GM21447 (cell line): ENCODE results near the gene SPIRE2.
"Not testable (repeated sequence)": the region's sequence is repeated elsewhere in the genome, so short reads cannot be mapped to it uniquely, and the experiment has no call there.

ENCODE experiments used
- ATAC-seq: cut with Tn5 transposase; IDR thresholded peaks from one replicate; pipeline ENCODE4 v1.9.1; 2021; ENCODE audit not compliant: unreplicated experiment

Gene SPIRE2

DNA sequence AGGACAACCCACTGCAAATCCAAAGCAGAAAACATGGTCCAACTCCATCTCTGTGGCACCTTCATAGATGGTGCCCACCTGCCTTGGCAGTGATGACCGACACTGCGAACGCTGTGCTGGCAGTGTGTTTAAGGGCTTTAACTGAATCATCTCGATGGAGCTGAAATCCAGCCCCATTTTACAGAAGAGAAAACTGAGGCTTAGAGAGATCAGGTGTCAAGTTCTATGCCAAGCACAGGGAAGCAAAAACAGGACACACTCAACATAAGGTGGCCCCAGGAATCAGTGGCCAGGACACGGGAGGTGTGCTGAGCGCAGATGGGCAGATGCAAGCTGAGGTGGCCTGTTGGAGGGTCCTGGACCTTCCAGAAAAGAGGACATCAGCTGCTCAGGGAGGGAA, 34.5 kb downstream of the SPIRE2 start:
- no peak for ATAC-seq

DNA sequence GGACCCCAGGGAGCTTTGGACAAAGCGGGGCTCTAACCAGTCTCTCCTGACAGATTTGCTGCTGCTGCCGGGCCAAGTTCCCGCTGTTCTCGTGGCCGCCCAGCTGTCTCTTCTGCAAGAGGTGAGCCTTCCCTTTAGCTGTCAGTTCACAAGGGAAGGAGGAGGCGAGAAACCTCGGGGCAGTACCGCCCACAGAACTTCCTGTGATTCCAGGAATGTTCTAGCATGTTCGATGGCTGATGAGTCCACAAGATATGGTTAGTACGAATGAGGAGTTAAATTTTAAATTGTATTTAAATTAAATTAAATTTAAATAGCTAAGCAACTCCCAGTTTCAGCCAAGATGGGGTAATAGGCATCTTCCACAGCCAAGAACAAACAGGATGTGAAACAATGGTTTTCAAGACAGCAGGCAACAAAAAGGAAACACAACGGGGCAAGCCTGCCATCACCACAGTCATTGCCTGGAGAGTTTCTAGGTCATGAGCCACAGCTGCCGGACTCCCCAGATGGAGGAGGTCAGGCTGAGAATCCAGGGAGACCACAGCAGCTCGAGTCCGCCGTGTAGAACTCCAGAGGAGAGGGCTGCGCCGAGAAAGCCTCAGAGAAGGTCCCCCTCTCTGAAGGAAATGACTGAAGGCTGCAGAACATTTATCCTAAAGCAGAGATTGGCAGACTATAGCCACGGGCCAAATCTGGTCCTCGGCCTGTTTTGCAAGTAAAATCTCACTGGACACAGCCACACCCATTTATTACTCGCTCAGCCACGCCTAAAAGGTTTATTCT, 35.7 kb downstream of the SPIRE2 start:
- peak; percentile 72 for ATAC-seq

DNA sequence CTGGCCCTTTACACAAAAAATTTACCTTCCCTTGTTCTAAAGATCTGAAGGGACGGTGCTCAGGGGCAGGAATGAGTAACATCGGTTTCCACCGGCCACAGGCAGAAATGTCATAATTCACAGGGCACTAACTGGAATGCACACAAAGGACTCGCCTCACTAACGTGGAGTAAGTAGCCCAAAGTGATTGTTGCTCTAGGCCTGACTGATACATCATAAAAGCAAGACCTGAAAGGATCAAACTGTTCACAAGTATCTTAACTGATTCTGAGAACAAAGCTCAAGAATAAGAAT, 36.2 kb downstream of the SPIRE2 start:
- no peak for ATAC-seq

DNA sequence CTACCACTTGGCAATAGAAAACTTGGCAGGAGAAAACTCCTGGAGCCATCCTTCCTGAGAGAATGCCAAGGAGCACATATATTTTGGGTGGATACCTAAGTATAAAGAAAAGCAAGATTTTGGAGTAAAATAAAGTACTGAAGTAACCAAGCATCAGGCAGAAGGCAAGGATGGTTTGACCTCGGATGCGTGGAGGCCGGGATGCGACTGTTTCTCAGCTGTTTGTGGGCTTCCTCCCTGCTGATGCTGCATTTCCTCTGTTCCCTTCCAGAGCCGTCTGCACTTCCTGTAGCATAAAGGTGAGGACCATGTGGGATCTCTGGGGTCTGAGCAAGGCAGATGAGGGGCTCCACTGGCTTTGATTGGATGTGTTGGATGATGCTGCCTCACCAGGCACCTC, 39.6 kb downstream of the SPIRE2 start:
- ATAC-seq, result no peak

DNA sequence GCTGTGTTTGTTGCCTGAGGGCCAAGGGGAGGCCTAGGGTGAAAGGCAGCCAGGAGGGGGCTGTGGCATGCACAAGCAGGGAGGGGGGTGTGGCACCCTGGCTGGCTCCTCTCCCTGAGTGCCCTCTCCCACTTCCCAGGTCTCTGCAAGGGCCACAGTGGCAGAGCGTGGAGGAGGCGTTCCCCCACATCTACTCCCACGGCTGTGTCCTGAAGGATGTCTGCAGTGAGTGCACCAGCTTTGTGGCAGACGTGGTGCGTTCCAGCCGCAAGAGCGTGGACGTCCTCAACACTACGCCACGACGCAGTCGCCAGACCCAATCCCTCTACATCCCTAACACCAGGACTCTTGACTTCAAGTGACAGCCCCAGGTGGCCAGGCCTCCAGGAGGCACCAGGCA, 41.6 kb downstream of the SPIRE2 start:
- no peak for ATAC-seq

DNA sequence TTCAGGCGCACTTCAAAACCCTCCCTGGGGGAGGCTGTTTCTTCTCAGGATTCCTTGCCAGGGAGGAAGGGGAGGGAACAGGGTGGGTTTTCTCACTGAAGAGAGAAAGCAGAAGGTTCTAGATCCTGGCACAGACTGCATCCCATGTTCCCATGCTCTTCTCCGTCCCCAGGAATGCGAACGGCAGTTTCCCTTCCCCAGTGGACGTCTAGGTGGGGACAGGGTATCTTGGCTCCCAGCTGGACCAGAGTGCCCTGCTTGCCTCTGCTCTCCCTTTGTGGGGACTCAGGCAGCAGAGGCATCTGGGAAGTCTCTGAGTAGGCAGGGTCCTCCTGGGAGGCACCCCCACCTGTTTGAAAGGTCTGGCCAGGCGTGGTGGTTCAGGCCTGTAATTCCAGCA, 42.2 kb downstream of the SPIRE2 start:
- no peak for ATAC-seq

DNA sequence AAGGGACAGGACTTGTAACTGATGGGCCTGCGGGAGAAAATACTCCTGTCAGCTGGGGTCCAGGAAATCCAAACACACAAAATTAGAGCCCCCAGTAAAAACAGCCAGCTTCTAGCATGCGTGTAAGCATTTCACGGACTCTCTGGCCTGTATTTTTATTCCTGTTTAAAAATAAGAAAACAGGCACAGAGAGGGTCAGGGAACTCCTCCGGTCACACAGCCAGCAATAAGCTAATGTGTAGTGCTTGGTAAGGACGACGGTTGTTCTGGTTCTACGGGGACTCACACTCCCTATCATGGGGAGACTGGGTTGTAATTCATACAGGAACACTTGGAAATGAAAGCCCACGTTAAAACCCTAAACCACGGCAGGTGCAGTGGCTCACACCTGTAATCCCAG, 43.6 kb downstream of the SPIRE2 start:
- no peak for ATAC-seq

DNA sequence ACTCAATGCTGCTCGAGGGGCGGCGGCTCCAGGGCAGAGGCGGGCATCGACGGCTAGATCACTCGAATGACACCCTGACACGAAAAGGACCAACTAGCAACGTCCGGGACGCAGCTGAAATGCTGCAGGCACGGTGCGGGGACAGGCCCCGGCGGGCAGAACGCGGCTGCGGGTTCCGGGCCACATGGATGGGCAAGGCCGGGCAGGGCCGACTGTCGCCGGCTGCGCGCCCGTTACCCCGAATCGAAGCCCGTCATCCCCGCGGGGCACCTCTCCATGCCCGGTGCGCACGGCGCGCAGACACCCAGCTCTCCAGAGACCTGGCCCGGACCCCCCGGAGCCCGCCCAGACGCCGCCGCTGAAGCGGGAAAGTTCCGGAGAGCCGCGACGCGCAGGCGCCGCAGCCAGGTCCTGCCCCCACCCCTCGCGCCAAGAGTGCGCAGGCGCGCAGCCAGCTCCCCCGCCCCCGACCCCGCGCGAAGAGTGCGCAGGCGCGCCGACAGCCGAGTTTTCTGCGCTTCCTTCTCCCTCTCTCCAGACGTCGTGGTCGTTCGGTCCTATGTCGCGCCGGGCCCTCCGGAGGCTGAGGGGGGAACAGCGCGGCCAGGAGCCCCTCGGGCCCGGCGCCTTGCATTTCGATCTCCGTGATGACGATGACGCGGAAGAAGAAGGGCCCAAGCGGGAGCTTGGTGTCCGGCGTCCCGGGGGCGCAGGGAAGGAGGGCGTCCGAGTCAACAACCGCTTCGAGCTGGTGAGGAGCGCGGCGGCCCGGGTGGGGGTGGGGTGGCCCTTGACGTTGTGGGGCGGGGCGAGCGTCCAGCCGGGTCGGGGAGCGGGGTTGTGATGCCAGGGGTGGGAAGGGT, 45.1 kb downstream of the SPIRE2 start, which contains the start of gene TCF25:
TCF25 (plus strand) TSS at position 484 of the 863 bp plus-strand sequence; CDS start at position 560, 76 bp downstream.
- peak; percentile 41 for ATAC-seq

DNA sequence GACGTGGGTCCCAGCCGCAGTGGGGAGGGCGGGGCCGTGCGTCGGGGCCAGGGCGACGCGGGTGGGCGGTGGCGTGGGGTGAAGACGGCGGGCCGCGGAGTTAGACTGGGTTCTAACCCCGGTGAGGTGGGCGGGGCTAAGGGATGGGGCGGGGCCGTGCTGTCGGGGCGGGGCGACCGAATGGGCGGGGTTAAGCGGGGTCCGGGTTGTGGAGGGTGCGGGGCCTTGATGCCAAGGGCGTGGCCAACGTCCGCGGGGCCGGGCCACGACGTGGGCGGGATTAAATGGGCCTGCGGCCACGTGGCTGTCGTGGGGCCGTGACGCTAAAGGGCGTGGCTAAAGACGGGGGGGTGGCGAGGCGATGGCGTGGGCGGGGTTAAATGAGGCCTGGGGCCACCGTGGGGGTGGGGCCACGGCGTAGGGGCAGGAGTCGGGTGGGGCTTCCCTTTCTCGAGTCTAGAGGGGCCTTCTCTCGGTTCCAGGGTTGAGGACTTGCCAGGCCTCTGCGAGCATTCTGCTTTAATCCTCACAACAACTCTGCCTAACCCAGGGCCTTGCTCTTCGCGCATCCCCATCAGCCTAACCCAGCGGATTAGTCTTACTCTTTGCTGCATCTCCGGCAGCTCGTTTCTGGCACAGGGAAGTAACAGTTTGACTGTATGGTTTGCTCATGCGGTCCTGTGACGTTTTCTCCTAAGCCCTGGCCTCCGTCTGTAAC, 45.9 kb downstream of the SPIRE2 start:
- peak; percentile 56 for ATAC-seq

DNA sequence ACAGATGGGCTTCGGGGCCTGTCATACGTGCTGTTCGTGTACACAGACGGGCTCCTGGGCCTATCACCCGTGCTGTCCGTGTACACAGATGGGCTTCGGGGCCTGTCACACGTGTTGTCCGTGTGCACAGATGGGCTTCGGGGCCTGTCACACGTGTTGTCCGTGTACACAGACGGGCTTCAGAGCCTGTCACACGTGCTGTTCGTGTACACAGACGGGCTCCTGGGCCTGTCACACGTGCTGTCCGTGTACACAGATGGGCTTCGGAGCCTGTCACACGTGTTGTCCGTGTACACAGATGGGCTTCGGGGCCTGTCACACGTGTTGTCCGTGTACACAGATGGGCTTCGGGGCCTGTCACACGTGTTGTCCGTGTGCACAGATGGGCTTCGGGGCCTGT, 50.8 kb downstream of the SPIRE2 start:
- ATAC-seq, result not testable (repeated sequence)

DNA sequence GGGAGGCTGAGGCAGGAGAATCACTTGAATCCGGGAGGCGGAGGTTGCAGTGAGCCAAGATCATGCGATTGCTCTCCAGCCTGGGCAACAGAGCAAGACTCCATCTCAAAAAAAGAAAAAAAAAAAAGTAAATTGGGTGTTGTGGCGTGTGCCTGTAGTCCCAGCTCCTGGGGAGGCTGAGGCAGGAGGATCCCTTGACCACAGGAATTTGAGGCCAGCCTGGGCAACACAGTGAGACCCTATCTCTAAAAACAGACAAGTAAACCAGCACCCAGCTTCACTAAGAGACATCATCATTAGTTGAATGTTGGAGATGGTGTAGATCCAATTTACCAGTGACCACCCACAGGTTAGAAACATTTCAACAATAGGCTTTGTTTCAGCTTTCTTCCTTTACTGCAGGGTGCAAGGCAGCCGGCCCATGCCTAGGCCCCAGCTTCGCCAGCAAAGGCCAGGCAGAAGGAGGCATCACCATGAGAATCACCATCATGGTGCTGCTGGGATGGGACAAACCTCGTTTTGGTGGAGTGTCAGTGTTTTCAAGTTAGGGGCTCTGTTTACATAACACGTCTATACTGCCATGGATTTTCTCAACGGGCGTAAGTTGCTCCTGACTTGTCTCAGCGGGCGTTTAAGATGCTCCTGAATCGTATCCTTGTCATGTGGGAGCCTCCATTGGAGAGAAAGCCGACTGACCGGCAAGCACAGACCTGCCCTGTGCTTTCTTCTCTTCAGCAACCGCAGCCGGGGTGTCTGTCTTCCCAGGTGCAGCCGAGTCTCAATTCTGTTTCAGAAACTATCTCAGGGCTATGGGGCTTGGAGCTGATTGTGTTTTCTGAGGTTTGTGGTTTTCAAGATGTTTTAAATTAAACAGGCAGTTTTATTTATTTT, 52.4 kb downstream of the SPIRE2 start:
- ATAC-seq, result no peak

DNA sequence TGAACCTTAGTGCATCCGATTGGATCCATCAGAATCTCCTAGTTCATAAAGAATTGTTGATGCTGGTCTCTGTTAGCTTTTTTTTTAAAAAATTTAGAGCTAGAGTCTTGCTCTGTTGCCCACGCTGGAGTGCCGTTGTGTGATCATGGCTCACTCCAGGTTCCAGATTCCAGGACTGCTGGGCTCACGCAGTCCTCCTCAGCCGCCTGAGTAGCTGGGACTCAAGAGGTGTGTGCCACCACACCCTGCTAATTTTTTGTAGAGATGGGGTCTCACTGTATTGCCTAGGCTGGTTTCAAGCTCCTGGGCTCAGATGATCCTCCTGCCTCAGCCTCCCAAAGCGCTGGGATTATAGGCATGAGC, 53.1 kb downstream of the SPIRE2 start:
- ATAC-seq, result no peak

DNA sequence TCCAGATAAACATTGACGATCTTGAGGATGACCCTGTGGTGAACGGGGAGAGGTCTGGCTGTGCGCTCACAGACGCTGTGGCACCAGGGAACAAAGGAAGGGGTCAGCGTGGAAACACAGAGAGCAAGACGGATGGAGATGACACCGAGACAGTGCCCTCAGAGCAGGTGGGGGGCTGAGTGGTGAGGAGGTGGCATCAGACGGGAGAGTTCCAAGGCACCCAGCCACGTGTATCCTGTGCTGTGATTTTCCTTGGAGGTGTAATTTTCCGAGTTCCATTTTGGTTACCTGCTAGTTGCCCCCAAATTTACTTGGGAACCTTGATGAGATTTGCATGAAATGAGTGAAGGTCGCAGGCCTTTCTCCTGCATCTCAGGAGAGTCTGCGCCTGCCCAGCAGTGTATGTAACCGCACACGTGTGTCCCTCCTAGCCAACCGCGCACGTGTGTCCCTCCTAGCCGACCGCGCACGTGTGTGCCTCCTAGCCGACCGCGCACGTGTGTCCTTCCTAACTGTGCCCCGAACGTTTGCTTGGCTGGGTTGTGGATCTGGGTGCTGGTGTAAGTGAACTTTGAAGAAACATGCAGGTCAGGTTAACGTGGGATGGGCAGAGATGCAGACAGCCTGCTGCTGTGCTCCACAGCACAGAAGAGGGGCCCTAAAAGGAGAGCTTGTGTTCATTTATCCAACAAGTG, 55.2 kb downstream of the SPIRE2 start:
- no peak for ATAC-seq

DNA sequence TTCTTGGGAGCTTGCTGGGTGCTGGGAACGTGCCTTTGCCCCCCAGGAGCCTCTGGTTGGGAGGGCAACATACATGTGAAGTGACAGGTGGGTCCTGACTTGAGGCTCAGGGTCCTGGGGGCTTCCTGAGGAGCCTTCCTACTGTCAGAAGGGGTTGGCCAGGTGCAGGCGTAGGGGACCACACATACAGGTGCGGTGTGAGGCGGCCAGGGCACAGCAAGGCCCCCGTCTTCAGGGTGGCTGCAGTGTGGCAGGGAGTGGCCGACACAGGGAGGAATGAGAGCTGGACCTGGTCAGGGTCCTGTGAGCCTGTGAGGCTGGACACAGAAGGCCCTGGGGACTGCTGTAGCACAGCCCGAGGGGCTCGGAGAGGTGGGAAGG, 55.8 kb downstream of the SPIRE2 start:
- ATAC-seq, result no peak

DNA sequence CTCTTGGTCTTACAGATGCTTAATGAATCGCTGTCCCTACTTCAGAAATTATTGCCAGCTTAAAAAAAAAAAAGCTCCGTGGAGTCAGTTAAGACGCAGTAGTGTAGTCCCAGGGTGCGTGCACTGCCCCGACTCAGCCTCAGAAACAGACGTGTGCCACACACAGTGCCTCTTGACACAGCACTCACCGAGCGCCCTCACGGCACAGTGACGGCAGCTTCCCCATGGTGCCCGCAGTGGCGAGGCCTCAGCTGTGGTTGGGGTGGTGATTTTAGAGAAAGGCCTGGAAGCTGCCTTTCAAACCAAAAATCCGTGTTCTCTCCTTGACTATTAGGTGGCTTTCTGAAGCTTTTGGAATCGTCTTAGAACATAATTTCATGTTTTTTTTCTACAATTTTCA, 59.0 kb downstream of the SPIRE2 start:
- no peak for ATAC-seq

DNA sequence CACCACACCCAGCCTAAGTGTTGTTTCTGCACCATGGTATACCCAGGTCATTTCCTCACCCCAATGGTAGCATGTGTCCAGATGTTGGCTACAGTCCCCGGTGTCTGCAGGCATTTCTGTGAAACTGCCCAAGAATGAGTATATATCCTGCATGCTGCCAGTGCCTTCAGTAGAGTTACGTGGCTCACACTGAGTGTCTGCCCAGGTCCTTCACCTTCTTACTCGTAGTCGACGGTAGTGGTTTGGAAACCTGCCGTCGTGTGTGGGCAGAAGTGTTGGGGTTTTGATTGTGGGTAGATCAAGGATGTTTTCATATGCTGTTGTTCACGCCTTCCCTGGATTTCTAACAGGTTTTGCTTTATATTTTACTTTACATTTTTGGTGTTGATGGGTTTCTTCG, 61.9 kb downstream of the SPIRE2 start:
- no peak for ATAC-seq

DNA sequence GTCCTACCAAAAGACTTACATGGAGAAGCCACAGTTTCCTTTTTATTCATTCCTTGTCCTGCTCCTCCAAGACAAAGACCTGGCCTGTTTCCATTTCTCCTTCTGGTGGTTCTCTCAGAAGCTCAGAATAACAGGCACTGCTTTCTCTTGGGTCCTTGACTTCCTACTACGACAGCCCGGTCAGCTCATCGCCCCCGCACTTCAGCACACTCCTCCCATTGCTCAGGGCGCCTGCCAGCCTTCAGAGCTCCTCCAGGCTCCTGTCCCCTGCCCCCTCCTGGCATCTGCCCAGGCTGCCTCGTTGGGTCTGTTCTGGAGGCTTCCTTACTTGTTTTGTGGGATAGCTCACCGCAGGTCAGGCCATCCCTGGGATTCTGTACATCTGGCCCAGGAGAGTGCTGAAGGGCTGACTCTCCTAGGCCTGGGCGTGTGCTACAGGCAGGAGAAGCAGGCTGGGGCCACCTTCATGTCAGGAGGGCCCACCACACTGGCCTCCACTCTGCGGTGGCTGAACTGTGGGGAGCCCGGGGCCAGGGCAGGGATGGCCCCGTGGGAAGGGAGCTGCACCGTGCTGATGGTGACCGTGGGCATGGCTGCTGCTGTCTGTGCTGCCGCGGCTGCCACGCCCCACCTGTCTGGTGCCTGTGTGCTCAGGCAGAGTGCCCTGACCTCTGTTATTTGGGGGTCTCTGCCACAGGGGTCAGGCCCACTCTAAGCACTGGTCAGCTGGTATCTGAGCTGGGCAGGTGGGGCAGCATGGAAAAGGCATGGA, 62.8 kb downstream of the SPIRE2 start:
- no peak for ATAC-seq

DNA sequence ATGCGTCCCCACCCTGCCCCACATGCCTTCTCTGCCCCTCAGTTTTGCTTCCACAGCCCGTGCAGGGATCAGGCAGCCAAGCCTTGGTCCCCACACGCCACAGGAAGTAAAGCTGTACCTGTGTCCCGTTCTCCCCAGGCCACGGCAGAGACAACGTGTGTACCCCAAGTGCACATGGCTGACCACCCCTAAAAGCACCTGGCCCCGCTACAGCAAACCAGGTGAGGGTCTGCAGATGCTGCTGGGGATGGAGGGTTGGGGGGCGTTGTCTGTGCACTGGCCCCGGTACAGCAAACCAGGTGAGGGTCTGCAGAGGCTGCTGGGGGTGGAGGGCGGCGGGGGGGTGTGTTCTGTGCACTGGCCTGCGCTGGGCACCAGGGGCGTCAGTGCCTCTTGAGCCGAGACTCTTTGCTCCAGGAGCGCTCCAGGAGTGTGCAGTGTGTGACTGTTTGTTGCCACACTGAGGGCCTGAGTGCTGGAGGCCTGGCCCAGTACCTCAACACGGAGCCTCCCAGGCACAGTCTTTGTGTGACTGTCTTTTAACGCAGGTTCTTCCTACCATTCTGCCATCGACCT, 63.9 kb downstream of the SPIRE2 start:
- no peak for ATAC-seq

DNA sequence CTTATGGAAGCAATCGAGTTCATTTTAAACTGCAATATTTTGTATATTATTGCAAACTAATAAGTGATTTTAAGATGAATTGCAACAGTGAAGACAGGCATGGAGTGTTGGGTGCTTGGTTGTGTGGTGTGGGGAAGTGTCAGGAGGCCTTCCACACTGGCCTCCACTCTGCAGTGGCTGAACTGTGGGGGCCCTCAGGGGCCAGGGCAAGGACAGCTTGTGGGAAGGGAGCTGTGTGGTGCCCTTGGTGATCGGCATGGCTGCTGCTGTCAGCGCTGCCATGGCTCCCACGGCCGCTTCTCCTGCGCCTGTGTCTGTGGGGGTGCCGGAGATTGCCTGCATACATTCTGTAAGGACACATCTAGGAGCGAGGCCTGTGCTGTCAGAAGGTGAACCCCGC, 64.4 kb downstream of the SPIRE2 start:
- no peak for ATAC-seq
